GM23248 (cell line): ENCODE measurements around the gene BHMT2.

Experiments used
- EZH2 ChIP-seq: fragments of 200-600 bp; sonication (generic); IDR thresholded peaks from 2 replicates; pipeline ENCODE4 v1.6.1; 2018; ENCODE audit warnings: antibody characterized with exemption, mild to moderate bottlenecking; ENCODE audit not compliant: insufficient read depth, poor library complexity, severe bottlenecking
- EZH2phosphoT487 ChIP-seq: fragments of 200-600 bp; sonication (generic); IDR thresholded peaks from 2 replicates; pipeline ENCODE4 v1.6.1; 2018; ENCODE audit warnings: antibody characterized with exemption, moderate library complexity, mild to moderate bottlenecking, low read depth; ENCODE audit not compliant: insufficient read depth

DNA sequence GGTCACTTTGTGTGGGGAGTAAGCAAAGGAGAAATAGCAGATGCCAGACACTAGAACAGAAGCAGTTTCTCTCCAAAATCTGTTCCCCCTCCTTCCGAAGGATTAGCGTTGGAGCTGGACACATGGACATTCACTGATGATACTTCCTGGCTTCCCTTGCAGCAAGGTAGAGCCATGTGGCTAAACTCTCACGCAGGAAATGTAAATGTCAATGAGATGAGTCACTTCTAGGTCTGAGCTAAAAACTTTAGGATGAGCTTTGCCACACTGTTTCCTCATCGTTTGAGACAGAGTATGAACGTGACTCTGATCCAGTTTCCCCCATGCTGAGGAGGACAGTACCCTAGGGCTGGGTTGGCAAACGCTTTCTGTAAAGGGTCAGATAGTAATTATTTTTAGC is 5.1 kb downstream of the BHMT2 start:
- no peak for TF ChIP-seq EZH2
- no peak for TF ChIP-seq EZH2phosphoT487
